Suprapubic skin (tissue), 4 donors: ENCODE data around the gene BRICD5.

Source experiments
- CTCF ChIP-seq, 2 donors: fragments of 200-600 bp in 1 of 2; fragments of 450-650 bp in 1 of 2; sonication (generic) in 1 of 2; IDR thresholded peaks; one replicate each; pipeline ENCODE4 v1.5.1; 2016 to 2019; ENCODE audit warnings: antibody characterized with exemption in 2 of 2, mild to moderate bottlenecking in 1 of 2, moderate library complexity in 1 of 2
- EP300 ChIP-seq: sonication (generic); formaldehyde crosslinking; IDR thresholded peaks from one replicate; pipeline ENCODE4 v1.6.1; 2017; ENCODE audit warnings: antibody characterized with exemption
- POLR2A ChIP-seq, 2 donors: fragments of 450-650 bp; IDR thresholded peaks; one replicate each; pipeline ENCODE4 v1.6.1; 2017; ENCODE audit warnings: antibody characterized with exemption in 2 of 2, mild to moderate bottlenecking in 2 of 2, moderate library complexity in 2 of 2
- POLR2AphosphoS5 ChIP-seq, 3 donors: sonication (generic); formaldehyde crosslinking; IDR thresholded peaks; one replicate each; pipeline ENCODE4 v1.6.1; 2017; ENCODE audit warnings: antibody characterized with exemption in 3 of 3

GRCh38 chr16:2216330-2216729, 5.7 kb upstream of the BRICD5 start:
- TF ChIP-seq EP300 (no peak), CTCF (IDR thresholded peaks at IDR 0.05) (no peak), POLR2A (IDR thresholded peaks at IDR 0.05) (no peak), POLR2AphosphoS5 (IDR thresholded peaks at IDR 0.05) (no peak)
